ENCODE data around the gene ING3. TPM values are rescaled to one million over a fixed set of nuclear protein-coding genes. Genes with fewer than 3 reads are reported as not detected.

The ING3 gene
- total RNA-seq, 2 experiments from 2014 or later: 23.4 to 26.5 TPM

DNA sequence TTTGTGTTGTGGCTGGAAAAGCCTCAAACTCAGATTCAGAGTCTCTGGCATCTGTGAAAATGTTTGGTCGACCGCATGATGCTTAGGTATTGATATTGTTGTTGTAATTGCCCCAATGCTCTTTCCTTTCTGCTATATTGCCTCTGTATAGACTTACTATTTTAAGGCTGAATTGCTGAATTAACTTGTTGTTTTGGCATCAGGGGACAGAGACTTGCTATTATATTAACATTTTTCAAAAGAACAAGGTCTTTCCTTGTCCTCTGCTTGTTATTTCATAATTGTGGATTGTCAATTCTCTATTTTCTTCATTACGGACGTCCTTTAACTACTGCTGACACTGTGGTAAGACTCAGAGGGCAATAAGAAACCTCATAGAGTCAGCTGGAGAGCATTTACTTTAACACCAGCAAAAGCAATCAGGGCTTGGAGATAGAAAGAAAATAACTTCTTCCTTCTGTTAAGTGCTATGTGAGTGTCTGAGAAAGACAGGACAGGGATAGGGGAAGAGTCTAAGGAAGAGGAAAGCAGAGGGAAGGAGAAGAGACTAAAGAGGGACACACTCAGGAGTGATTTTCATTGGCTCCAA lies 55.5 kb downstream of the ING3 start:
- ChIA-PET POLR2A (no interaction called here), CTCF (interaction anchor here (1.0 kb wide), 1 partner anchor 102 kb away, joined by 3 read pairs; no protein-coding TSS in a partner anchor)
- Mint-ChIP-seq H3K27ac (no peak overlapping the region), H3K4me3 (no peak overlapping the region), H3K9me3 (ENCODE audit: low read depth) (no peaks in the 10 kb centered on the region), H3K4me1 (no peaks in the 10 kb centered on the region), H3K36me3 (ENCODE audit: low read depth) (no peaks in the 10 kb centered on the region), H3K27me3 (peaks cover 15% of the 10 kb centered on the region)
- DNase-seq (no peak), ATAC-seq (no peak)
- intact Hi-C loops (cut with DNase I, micrococcal nuclease): no loop called here

- Mint-ChIP-seq H3K27me3 (peaks cover 15% of the 10 kb centered on the region), H3K9me3 (ENCODE audit: low read depth) (no peaks in the 10 kb centered on the region), H3K27ac (no peak overlapping the region), H3K36me3 (ENCODE audit: low read depth) (no peaks in the 10 kb centered on the region), H3K4me3 (no peak overlapping the region), H3K4me1 (no peaks in the 10 kb centered on the region)
- ATAC-seq: no peak
- ChIA-PET CTCF (interaction anchor here (1.0 kb wide), 1 partner anchor 101 kb away, joined by 3 read pairs; no protein-coding TSS in a partner anchor), POLR2A (no interaction called here)
- intact Hi-C loops (cut with DNase I, micrococcal nuclease): no loop called here
- no peak for DNase-seq
Observed at GRCh38 chr7:121006711-121007315, 56.2 kb downstream of the ING3 start.

GRCh38 chr7:121008816-121009215 lies 58.2 kb downstream of the ING3 start:
- Mint-ChIP-seq H3K4me1 (no peaks in the 10 kb centered on the region), H3K27me3 (peaks cover 11% of the 10 kb centered on the region), H3K4me3 (no peak overlapping the region), H3K9me3 (ENCODE audit: low read depth) (no peaks in the 10 kb centered on the region), H3K27ac (no peak overlapping the region), H3K36me3 (ENCODE audit: low read depth) (no peaks in the 10 kb centered on the region)
- POLR2A ChIA-PET: no interaction called here
- CTCF ChIA-PET: interaction anchor here (0.5 to 0.7 kb wide), 2 partner anchors 49 to 72 kb away, joined by 3 read pairs; no protein-coding TSS in a partner anchor
- ATAC-seq (no peak), DNase-seq (no peak)
- intact Hi-C loops (cut with DNase I, micrococcal nuclease): no loop called here

- H3K27me3 Mint-ChIP-seq: peaks cover 4% of the 10 kb centered on the region
- no peaks in the 10 kb centered on the region for H3K36me3 Mint-ChIP-seq (ENCODE audit: low read depth)
- no peaks in the 10 kb centered on the region for H3K4me1 Mint-ChIP-seq
- ATAC-seq: no peak
- H3K27ac Mint-ChIP-seq: no peak overlapping the region
- ChIA-PET POLR2A (no interaction called here), CTCF (interaction anchor here (0.6 kb wide), 1 partner anchor 209 kb away, joined by 3 read pairs; no protein-coding TSS in a partner anchor)
- H3K9me3 Mint-ChIP-seq (ENCODE audit: low read depth): no peaks in the 10 kb centered on the region
- intact Hi-C loops (cut with DNase I, micrococcal nuclease): no loop called here
- no peak for DNase-seq
- no peak overlapping the region for H3K4me3 Mint-ChIP-seq
Observed at GRCh38 chr7:121011401-121011800, 60.8 kb downstream of the ING3 start.

DNA sequence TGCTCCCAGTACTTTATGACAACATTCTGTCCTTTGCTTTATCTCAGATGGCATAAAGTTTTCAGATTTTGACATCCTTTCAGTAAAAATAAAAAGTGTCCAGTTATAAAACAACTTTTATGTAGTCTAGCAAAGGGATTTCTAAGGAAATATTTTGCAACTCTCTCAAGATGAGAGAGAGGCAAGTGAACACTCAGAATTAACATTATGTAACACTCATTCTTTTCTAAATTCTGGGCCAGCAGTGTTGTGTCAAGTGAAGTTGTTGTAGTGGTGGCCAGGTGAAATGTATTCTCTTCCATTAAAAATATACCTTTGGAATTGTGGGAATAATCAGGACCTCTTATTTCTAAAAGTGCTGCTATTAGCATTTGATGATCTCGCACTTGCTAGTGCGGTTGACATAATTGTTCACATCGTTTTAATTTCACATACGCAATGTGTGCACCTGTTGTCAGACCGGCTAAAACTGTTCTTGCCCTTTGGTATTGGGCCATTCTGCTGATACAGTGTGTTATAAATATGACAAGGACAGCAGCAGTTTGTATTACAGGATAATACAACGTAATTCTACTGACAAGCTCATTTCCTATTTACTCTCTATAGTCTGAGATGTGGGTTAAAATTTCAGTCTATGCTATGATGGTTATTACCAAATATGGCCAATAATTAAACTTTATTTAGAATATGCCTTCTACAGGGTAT lies 61.7 kb downstream of the ING3 start:
- H3K27ac Mint-ChIP-seq: no peak overlapping the region
- CTCF ChIA-PET: no interaction called here
- no peaks in the 10 kb centered on the region for H3K9me3 Mint-ChIP-seq (ENCODE audit: low read depth)
- peaks cover 4% of the 10 kb centered on the region for H3K27me3 Mint-ChIP-seq
- H3K4me3 Mint-ChIP-seq: no peak overlapping the region
- DNase-seq (no peak), ATAC-seq (no peak)
- H3K4me1 Mint-ChIP-seq: no peaks in the 10 kb centered on the region
- POLR2A ChIA-PET: no interaction called here
- intact Hi-C loops (cut with DNase I, micrococcal nuclease): no loop called here
- H3K36me3 Mint-ChIP-seq (ENCODE audit: low read depth): no peaks in the 10 kb centered on the region

GRCh38 chr7:121012919-121013318 lies 62.3 kb downstream of the ING3 start:
- H3K27me3 Mint-ChIP-seq: no peaks in the 10 kb centered on the region
- no peaks in the 10 kb centered on the region for H3K9me3 Mint-ChIP-seq (ENCODE audit: low read depth)
- H3K36me3 Mint-ChIP-seq (ENCODE audit: low read depth): no peaks in the 10 kb centered on the region
- no peaks in the 10 kb centered on the region for H3K4me1 Mint-ChIP-seq
- no peak overlapping the region for H3K27ac Mint-ChIP-seq
- H3K4me3 Mint-ChIP-seq: no peak overlapping the region
- ATAC-seq (no peak), DNase-seq (no peak)
- ChIA-PET CTCF (no interaction called here), POLR2A (no interaction called here)
- intact Hi-C loops (cut with DNase I, micrococcal nuclease): no loop called here

DNA sequence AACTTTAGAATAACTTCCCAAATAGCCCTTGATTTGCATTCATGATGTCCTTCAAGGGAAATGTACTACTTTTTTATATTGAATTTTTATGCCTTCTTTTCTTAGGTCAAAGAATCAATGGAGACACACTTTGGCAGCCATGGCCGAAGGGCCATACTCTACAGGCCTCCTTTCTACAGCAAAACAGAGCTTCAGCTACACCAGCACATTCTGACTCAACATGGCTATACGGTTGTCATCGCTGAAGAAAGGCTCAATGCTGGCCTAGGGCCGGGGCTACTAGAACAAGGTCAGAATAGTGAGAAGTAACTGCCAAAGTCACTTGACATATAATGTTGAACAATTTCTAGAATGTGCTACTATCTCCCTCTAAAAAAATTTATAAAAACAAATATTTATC lies 65.0 kb downstream of the ING3 start:
- H3K27me3 Mint-ChIP-seq: no peaks in the 10 kb centered on the region
- intact Hi-C loops (cut with DNase I, micrococcal nuclease): no loop called here
- POLR2A ChIA-PET: no interaction called here
- no peak overlapping the region for H3K27ac Mint-ChIP-seq
- no peaks in the 10 kb centered on the region for H3K9me3 Mint-ChIP-seq (ENCODE audit: low read depth)
- DNase-seq (no peak), ATAC-seq (no peak)
- no peak overlapping the region for H3K4me3 Mint-ChIP-seq
- CTCF ChIA-PET: interaction anchor here (1.1 kb wide), 1 partner anchor 224 kb away, joined by 3 read pairs; no protein-coding TSS in a partner anchor
- H3K4me1 Mint-ChIP-seq: no peaks in the 10 kb centered on the region
- H3K36me3 Mint-ChIP-seq (ENCODE audit: low read depth): no peaks in the 10 kb centered on the region

- H3K27ac Mint-ChIP-seq: no peak overlapping the region
- ChIA-PET POLR2A (interaction anchor here (0.6 kb wide), 1 partner anchor 85 kb away, joined by 3 read pairs; no protein-coding TSS in a partner anchor), CTCF (interaction anchor here (0.7 kb wide), 1 partner anchor 169 kb away, joined by 3 read pairs; no protein-coding TSS in a partner anchor)
- no peaks in the 10 kb centered on the region for H3K27me3 Mint-ChIP-seq
- intact Hi-C loops (cut with DNase I, micrococcal nuclease): no loop called here
- no peaks in the 10 kb centered on the region for H3K9me3 Mint-ChIP-seq (ENCODE audit: low read depth)
- H3K36me3 Mint-ChIP-seq (ENCODE audit: low read depth): no peaks in the 10 kb centered on the region
- ATAC-seq: no peak
- no peak overlapping the region for H3K4me3 Mint-ChIP-seq
- DNase-seq: no peak
- no peaks in the 10 kb centered on the region for H3K4me1 Mint-ChIP-seq
Observed at GRCh38 chr7:121016966-121017365, 66.4 kb downstream of the ING3 start.

DNA sequence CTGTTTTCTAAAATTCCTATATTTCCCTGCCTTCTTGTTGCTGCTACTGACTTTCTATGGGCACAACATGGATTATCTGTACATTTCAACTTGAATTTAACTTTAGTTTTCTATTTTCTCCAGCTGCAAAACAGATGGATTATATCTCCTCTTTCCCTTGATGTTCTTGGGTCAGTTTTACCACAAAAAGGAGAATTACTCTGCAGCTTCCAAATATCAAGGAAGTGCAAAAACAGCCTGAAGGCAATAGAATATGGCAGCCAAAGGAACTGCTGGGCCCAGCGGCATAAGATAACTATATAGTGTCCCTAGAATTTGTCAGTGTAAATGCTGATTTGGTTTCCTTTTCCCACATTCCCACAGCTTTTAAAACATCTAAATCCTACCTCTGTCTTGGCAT lies 67.0 kb downstream of the ING3 start:
- H3K27ac Mint-ChIP-seq: no peak overlapping the region
- H3K4me3 Mint-ChIP-seq: no peak overlapping the region
- no peaks in the 10 kb centered on the region for H3K27me3 Mint-ChIP-seq
- DNase-seq (no peak), ATAC-seq (no peak)
- no peaks in the 10 kb centered on the region for H3K4me1 Mint-ChIP-seq
- CTCF ChIA-PET: no interaction called here
- H3K36me3 Mint-ChIP-seq (ENCODE audit: low read depth): no peaks in the 10 kb centered on the region
- POLR2A ChIA-PET: interaction anchor here (0.6 kb wide), 1 partner anchor 84 kb away, joined by 3 read pairs; no protein-coding TSS in a partner anchor
- H3K9me3 Mint-ChIP-seq (ENCODE audit: low read depth): no peaks in the 10 kb centered on the region
- intact Hi-C loops (cut with DNase I, micrococcal nuclease): no loop called here

GRCh38 chr7:121019018-121019417 lies 68.4 kb downstream of the ING3 start:
- no peak overlapping the region for H3K27ac Mint-ChIP-seq
- H3K4me3 Mint-ChIP-seq: no peak overlapping the region
- no peaks in the 10 kb centered on the region for H3K36me3 Mint-ChIP-seq (ENCODE audit: low read depth)
- H3K9me3 Mint-ChIP-seq (ENCODE audit: low read depth): no peaks in the 10 kb centered on the region
- CTCF ChIA-PET: no interaction called here
- H3K27me3 Mint-ChIP-seq: no peaks in the 10 kb centered on the region
- POLR2A ChIA-PET: no interaction called here
- H3K4me1 Mint-ChIP-seq: no peaks in the 10 kb centered on the region
- no peak for ATAC-seq
- intact Hi-C loops (cut with DNase I, micrococcal nuclease): no loop called here
- no peak for DNase-seq

- ATAC-seq (no peak), DNase-seq (no peak)
- intact Hi-C loops (cut with DNase I, micrococcal nuclease): no loop called here
- ChIA-PET CTCF (no interaction called here), POLR2A (no interaction called here)
- H3K27ac Mint-ChIP-seq: no peak overlapping the region
- no peaks in the 10 kb centered on the region for H3K27me3 Mint-ChIP-seq
- H3K36me3 Mint-ChIP-seq (ENCODE audit: low read depth): no peaks in the 10 kb centered on the region
- no peak overlapping the region for H3K4me3 Mint-ChIP-seq
- H3K4me1 Mint-ChIP-seq: no peaks in the 10 kb centered on the region
- no peaks in the 10 kb centered on the region for H3K9me3 Mint-ChIP-seq (ENCODE audit: low read depth)
Observed at GRCh38 chr7:121020249-121020988, 69.8 kb downstream of the ING3 start.
